Stromal cell of bone marrow (primary cell): ENCODE measurements around the gene EAPP.
"Not testable (repeated sequence)": the region's sequence is repeated elsewhere in the genome, so short reads cannot be mapped to it uniquely, and the experiment has no call there.

Experiments used
- DNase-seq: peaks from one replicate; pipeline ENCODE4 v3.0.0-alpha.2; 2012; ENCODE audit warnings: low read depth

Gene EAPP

DNA sequence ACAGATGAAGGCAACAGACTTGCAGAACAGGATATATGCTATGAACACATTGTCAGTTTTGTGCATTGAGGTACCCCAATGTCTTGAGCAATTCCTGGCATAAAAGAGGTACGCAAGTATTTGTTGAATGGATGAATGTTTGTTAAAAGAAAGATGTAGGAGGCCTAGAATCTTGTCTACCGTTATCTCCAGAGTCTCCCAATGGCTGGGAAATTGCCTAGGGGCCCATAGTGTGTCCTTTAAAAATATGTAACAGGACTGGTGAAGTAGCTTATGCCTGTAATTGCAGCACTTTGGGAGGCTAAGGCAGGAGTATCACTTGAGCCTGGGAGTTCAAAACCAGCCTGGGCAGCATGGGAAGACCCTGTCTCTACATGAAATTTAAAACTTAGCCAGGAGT lies 57.0 kb downstream of the EAPP start:
- no peak for DNase-seq

DNA sequence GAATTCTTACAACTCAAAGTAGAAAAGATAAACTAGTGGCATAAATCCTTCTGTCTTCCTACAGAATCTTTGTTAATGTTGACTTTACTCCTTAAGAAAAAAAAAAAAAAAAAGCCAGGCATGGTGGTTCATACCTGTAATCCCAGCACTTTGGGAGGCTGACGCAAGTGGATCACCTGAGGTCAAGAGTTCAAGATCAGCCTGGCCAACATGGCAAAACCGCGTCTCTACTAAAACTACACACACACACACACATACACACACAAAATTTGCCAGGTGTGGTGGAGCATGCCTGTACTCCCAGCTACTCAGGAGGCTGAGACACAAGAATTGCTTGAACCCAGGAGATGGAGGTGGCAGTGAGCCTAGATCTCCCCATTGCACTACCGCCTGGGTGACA lies 59.8 kb downstream of the EAPP start:
- DNase-seq = no peak

DNA sequence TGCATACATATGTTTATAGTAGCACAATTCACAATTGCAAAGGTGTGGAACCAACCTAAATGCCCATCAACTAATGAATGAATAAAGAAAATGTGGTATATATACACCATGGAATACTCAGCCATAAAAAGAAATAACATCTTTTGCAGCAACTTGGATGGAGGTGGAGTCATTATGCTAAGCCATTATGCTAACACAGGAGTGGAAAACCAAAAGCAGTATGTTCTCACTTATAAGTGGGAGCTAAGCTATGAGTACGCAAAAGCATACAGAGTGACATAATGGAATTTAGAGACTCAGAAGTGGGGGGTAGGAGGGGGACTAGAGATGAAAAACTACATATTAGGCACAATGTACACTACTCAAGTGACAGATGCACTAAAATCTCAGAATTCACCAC lies 61.2 kb downstream of the EAPP start:
- DNase-seq = no peak

DNA sequence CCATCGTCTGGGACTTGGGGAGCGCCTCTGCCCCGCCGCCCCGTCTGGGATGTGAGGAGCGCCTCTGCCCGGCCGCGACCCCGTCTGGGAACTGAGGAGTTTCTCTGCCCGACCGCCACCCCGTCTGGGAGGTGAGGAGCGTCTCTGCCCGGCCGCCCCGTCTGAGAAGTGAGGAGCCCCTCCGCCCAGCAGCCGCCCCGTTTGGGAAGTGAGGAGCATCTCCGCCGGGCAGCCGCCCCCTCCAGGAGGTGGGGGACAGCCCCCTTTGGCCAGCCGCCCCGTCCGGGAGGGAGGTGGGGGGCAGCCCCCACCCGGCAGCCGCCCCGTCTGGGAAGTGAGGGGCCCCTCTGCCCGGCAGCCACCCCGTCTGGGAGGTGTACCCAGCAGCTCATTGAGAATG lies 63.5 kb downstream of the EAPP start:
- not testable (repeated sequence) for DNase-seq

DNA sequence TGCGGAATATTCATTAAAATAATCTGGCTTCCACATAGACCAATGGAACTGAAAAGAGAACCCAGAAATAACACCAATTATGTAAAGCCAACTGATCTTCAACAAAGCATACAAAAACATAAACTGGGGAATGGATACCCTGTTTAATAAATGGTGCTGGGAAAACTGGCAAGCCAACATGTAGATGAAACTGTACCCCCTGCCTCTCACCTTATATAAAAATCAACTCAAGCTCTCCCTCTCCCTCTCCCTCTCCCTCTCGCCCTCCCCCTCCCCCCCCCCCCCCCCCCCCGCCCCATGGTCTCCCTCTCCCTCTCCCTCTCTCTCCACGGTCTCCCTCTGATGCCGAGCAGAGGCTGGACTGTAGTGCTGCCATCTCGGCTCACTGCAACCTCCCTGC lies 64.3 kb downstream of the EAPP start:
- no peak for DNase-seq

DNA sequence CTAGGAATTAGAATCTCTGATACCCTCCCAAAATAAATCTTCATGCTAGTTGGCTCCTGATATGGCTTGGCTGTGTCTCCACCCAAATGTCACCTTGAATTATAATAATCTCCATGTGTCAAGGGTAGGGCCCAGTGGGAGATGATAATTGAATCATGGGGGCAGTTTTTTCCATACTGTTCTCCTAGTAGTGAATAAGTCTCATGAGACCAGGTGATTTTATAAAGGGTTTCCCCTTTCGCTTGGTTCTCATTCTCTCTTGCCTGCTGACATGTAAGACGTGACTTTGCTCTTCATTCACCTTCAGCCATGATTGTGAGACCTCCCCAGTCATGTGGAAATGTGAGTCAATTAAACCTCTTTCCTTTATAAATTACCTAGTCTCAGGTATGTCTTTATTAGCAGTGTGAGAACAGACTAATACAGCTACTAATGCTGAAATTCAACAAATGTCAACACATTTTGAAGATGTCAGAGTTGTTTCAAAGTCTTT lies 65.3 kb downstream of the EAPP start:
- DNase-seq = no peak

DNA sequence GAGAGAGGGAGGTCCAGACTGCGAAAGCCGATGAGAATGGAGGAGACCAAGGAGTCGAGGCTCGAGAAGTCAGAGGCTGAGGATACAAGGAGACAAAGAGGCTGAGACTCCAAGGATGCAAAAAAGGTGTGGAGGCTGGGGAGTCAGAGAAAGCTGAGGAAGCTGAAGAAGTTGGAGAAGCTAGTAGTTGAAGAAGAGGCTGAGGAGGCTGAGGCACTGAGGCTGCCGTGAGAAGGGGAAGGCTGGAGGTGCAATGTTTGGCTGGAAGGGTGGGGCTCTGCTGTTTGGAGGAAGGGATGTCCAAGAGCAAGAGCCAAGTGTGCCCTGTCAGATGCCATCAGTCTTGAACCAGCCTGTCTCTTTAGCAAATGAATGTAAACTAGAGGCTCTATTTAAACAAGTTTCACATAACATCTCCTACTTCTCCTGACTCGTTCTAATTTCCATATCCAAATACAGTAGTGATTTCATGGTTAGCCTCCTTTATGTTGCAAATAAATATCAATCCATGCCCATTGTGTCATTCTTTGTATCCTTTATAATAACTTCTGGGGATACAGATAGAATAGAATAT lies 66.7 kb downstream of the EAPP start:
- DNase-seq = no peak

DNA sequence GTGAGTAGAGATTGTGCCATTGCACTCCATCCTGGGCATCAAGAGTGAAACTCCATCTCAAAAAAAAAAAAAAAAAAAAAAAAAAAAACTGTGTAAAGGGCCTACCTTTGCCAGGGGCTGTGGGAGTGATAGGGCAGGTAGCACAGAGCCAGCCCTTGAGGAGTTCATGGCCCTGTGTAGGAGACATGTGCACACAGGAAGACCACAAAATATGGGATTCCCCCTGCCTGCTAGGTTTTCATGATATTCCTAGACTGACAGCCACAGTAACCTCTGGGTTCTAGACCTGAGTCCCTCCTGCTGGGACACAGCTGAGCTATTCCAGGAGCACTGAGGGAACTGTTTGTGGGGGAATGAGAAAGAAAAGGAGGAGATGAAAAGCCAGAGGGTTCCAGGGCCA lies 69.2 kb downstream of the EAPP start:
- DNase-seq = no peak

DNA sequence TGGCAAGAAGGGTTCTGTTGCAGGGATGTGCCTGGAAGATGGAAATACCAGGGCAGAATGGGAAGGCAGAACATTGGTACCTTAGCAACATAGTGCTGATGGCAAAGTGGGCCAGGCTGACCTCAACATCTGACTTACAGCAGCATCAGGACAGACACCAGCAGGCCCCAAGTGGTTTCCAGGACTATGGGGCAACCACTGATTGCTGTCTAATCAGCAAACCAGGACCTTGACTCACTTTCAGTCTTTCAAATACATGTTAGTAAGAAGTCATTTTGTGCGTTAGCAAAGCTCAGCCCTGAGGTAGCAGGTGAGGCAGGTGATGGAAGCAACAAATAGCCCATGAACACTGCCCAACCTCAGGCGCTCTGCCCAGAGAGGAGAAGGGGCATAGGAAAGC lies 72.8 kb downstream of the EAPP start:
- no peak for DNase-seq
